GM21529 (cell line): Measurements from ENCODE around the gene GNAI3.

Experiments used
- ATAC-seq: cut with Tn5 transposase; IDR thresholded peaks from one replicate; pipeline ENCODE4 v1.9.1; 2021; ENCODE audit not compliant: unreplicated experiment

GNAI3 gene

DNA sequence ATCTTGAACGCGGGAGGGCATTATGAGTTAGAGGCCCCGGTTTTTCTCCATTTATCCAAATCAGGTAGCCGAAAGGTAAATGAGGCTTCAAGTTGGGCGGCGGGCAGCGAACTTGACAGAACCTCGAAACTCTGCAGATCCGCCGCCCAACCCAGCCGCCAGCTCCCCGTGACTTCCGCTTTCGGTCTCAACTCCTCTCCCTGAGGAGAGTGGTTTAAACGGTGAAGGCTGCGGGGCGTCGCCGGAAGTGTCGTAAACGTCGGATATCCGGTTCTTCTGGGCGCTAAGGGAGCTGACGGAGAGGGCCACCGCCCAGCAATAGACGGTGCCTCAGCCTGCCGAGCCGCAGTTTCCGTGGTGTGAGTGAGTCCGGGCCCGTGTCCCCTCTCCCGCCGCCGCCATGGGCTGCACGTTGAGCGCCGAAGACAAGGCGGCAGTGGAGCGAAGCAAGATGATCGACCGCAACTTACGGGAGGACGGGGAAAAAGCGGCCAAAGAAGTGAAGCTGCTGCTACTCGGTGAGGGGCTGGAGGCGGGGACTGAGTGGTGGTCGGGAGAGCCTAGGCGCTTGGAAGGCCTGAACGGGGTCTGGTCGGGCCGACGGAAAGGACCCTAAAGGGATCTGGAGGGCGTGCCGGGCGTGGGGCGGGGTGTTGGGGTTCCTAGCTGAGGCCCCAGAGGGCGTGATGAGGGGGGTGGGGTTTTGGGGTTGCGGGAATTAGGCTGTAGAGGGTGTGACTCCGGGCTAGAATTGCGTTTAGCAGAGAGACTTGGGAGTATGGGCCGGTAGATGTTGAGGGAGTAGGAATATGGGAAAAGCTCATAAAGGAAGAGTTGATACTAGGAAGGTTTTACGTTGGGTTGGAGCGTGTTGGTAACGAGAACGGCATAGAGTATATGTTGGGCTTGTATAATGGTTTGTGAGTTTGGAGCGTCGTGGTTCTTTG, at the start of gene GNAI3:
GNAI3 (plus strand) TSS at position 295 of the 947 bp plus-strand sequence; CDS start at position 401, 106 bp downstream.
- peak; percentile 91 for ATAC-seq

DNA sequence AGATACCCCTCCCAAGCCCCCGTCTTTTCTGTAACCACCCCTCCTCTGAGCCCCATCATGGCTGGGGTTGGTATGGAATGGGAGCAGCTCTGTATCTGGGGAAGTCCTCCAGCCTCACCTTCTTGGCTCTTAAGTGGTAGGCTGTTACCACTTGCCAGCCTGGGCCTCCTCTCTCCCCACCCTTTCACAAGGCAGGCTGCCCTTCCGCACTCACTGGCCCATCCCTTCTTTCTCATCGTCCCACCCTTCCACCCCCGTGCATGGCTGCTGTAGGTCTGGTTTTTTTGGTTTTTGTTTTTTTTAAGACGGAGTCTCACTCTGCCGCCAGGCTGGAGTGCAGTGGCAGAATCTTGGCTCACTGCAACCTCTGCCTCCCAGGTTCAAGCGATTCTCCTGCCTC, 49.3 kb upstream of the GNAI3 start:
- no peak for ATAC-seq

DNA sequence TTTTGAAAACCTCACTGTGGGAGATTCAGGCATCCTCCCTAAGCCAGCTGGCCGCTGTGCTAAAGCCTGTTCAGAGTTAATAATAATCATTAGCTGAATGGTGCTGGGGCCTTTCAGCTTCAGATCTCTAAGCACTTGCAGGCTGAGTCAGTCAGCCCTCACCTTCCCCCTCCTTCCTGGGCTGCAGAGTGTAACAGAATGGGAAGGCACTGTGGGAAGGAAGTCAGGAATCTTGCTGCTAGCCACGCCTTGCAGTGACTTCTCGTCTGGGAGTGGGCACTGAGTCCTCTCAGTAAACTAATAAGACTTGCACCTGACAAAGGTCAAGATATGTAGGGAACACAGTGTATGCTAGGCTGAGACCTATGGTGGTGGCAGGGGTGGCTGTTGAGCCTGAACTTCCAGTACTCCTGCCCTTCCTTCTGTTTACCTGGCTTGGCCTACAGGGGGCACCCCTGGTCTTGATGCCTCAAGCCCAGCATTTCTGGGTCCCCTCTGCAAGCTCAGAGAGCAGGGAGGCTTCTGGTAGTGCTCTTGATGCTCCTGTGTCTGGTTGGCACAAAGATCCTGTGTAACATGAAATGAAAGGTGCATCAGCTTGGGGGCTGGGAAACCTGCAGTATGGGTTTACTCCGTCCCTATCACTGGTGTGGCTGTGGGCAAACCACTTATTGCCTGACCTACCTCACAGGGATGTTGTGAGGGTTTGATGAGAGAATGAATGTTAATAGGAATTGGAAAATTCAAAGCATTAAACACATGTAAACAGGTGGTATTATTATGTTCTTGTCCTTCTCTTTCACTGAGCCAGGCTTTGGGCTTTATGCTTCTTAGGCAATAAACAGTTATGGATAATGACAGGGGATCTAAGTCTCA, 48.5 kb upstream of the GNAI3 start:
- ATAC-seq, result no peak

DNA sequence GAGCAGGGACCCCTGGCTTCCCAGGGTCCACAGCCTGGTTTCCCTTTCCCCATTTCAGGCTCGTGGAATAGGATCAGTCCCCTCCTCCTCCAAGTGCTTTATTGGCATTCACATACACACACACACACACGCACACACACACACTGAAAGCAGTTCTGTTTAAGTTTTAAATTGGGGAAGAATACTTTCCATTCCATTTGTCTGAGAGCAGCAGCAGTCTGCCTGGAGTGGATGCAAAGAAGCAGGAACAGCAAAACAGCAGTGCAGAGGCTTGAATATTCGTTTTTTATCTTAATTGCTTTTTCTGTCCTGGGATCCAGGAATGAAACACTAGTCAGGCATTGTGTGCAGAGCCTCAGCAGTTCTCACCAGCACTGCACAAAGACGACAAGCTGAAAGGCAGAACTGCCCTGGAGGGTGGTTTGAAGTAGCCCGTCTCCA, 47.5 kb upstream of the GNAI3 start:
- no peak for ATAC-seq

DNA sequence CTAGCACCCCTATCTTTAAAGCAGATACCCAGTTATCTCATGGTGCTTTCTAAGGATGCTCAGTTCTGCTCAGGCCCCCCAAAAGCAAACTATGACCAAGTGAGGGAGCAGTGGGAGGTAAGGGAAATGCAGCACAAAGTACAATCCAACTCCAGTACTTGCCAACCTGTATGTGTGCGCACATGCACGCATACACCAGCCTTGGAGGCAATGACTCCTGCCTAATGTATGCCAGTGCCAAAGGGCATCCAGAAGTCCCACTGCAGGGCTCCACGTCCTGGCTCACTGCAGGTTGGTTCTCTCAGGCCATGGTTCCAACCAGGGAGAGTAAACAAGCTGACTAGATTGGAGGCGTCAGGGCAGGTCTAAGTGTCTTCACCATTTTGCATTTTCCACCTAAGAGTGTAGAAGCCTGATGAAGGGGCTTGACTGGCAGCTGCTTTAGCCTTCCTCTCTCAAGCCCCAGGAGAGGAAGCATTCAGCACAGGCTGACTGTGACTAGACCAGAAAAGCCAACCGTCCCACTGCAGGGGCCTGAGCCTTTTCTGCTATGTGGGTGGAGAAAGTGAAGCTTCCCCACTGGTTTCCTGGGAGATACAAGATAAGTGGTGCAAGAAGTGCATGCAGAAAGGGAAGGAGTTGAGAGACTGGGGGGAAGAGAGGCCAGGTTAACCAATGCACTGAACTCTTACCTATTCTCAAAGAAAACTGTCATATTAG, 46.6 kb upstream of the GNAI3 start:
- no peak for ATAC-seq

GRCh38 chr1:109502364-109502851, 46.0 kb upstream of the GNAI3 start:
- ATAC-seq, result no peak

DNA sequence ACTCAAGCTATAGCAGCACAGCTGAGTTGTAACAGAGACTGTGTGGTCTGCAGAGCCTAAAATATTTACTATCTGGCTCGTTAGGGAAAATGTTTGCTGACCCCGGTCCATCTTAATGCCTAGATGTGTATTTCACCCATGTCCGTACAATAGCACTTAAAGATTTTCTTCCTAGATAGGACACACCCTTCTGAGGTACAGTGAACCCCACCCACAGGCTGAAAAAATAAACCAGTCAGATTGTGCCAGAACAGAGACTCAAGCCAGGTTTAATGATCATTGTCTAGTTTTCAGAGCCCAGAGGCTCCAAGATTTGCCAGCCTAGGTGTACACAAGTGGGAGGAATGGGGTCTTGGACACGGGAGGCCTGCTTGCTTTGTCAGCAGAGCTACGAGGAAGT, 44.5 kb upstream of the GNAI3 start:
- ATAC-seq, result no peak

GRCh38 chr1:109504974-109505373, 43.4 kb upstream of the GNAI3 start:
- no peak for ATAC-seq

DNA sequence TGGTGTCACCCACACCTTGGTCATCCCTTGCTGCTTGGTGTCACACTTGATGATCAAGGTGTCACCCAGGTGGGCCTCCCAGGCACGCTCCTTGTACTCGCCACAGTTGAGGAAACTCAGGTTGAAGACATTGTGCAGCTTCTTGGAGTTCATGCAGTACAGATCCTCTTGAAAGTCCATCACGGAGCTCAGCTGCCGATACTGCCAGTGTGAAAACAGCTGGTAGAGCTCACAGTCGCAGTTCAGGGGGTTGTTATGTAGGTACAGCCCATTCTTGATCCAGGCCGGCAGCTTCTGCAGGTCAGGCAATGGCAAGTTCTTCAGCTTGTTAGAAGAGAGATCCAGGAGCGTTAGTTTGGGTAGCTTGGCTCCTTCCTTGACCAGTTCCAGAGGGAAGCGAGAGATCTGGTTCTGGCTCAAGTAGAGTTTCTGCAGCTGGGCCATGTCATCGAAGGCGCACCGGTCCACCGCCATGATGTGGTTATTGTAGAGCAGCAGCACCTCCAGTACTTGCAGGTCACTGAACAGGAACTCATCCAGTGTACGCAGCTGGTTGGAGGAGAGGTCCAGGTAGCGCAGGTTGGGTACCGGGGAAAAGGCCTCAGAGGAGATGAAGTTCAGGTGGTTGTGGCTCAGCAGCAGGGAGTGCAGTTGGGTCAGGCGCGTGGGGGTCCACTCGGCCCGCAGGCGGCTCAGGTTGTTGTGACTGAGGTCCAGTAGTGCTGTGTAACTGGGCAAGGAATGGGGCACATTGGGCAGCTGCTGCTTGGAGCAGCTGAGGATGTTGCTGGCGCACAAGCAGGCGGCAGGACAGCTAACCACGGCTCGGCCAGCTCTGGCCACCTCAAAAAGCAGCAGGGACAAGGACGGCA, 40.2 kb upstream of the GNAI3 start:
- no peak for ATAC-seq

GRCh38 chr1:109508873-109509175, 39.6 kb upstream of the GNAI3 start:
- ATAC-seq, result no peak

DNA sequence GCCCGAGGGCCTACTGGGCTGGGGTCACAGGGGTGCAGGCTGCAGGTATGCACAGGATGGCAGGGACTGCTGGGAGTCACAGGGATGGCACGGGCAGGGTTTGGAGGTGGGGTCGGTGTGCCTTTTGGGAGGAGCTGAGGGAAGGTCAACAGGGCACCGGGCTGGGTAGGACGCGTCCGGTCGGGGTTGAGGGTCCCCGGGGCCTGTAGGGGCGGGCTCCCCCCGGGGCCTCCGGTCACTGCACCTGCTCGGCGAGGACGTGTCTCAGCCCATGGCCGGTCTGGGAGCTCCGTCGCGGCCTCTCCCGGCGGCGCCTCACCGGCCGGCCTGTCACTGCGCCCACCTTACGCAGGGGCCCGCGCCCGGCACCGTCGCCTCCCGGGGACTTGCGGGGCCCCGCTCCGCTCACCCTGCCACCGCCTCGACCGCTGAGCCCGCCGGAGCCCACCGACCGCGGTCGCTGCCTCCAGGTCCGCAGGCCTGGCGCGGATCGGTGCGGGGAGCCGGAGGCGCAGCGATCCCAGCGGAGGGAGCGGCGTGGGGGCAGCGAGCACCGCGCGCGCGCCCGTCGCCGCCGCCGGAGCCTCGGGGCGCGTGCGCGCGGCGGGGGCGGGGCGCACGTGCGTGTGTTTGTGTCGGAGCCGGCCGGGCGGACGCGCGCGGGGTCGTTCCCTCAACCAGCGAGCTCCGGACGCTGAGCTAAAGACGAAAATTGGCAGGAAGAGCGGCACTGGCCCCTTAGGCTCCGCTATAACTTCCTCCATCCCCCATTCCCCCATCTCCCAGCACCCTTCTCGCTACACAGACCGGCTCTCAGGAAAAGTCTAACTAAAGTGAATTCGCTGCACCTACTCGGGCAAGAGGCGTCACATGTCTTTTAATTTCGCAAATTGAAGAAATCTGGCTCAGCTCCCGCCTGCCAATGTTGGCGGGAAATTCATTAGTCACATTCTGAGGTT, 39.0 kb upstream of the GNAI3 start, which contains the start of gene AMIGO1:
AMIGO1 (minus strand) TSS at position 552 of the 959 bp plus-strand sequence. CDS start 815 bp downstream, outside the sequence.
- peak; percentile 57 for ATAC-seq

GRCh38 chr1:109513110-109513710, 35.2 kb upstream of the GNAI3 start:
- ATAC-seq, result no peak

- no peak for ATAC-seq
Observed at GRCh38 chr1:109514846-109515245, 33.6 kb upstream of the GNAI3 start.

DNA sequence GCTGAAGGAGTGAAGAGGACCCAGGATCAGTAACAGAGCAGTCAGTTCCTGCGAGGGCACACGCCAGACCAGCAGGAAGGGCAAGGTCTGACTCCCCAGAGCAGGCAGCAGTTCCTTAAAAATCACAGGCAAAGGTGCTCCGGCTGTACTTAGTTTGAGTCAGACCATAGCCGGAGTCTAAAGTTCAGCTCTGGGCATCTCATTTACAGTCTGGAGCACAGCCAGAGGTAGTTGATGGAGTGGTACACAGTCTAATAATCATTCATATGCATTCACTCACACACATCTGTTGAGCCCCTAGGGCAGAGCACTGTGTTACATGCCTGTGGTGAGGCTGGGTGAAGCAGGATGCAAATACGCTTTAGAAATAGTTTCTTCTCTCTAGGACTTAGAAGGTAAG, 31.5 kb upstream of the GNAI3 start:
- ATAC-seq, result no peak

- ATAC-seq, result no peak
Observed at GRCh38 chr1:109517337-109517736, 31.1 kb upstream of the GNAI3 start.

DNA sequence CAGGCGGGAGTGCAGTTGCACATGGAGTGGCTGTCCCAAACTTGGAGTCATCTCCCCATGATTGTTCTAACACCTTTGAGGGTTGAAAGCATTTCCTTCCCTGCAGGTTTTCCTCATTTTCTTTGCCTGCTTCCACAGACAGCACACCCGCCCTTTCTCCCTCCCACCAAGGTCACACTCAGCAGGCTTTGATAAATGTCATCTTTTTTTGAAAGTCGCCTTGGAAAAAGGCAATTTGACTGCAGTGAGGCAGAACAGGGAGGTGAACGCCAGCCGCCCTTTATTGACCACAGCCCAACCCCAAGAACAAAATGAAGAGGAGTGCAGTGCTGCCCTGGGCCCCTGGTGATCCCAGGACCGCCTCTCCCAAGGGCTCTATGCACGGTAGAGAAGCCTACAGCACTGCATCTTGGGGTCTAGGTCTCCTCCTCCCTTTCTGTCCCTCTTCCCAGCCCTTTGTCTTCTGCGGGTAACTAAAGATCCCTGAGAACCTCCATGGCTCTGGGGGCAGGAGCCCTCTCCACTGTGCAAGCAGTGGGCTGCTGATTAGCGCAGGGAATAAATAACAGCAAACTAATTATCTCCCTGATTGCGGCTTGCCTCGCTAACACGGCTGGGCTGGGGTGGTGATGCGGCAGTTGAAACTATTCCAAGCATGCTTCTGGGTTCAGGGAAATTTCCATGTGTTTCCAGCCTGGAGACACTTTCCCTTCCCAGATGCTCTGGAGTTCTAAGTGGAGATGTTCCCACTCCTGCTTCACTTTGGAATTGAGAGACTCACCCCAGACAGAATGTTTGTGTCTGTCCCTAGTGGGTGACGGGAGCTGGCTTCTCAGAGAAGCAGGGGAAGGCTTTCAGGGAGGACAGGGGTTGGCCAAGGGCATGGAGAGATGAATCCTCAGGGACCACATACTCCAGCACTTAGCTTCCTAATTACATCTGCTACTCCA, 27.1 kb upstream of the GNAI3 start:
- ATAC-seq, result no peak

DNA sequence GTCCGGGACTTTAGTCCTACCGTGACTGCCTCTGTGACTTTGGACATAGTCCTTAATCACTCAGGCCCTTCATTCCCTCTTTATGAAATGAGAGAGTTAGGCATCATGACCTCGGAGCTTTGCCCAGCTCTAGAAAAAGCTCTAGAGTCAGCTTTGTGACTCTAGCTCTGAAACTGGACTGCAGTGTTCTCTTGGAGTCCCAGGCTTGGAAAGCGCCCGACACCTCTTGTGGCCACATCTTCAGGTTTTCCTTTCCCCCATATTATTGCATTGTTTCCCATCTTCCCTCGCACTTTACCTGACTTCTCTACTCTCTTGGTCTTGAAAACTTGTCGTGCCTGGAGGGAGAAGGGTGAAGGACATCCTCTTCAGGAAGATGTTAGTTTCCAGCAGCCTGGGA, 26.4 kb upstream of the GNAI3 start:
- no peak for ATAC-seq
